Endodermal cell (in vitro differentiated cells): ENCODE measurements around the gene EN1. TPM values are rescaled to one million over a fixed set of nuclear protein-coding genes. Genes with fewer than 3 reads are reported as not detected.

ENCODE experiments used
- DNase-seq: peaks from one replicate; pipeline ENCODE4 v3.0.0-alpha.2; 2017
- H3K27ac ChIP-seq: 2 replicates; pipeline ENCODE4 v1.5.1; 2013; ENCODE audit warnings: mild to moderate bottlenecking, low read depth, low read length, moderate library complexity
- H3K27me3 ChIP-seq: 2 replicates; pipeline ENCODE4 v1.6.1; 2013; ENCODE audit warnings: mild to moderate bottlenecking, low read length, moderate library complexity; ENCODE audit not compliant: insufficient read depth, control insufficient read depth, poor library complexity, severe bottlenecking
- H3K36me3 ChIP-seq: 2 replicates; pipeline ENCODE4 v1.7.0; 2013; ENCODE audit warnings: mild to moderate bottlenecking, low read length, moderate library complexity; ENCODE audit not compliant: control insufficient read depth, insufficient read depth
- H3K4me1 ChIP-seq: one replicate; pipeline ENCODE4 v1.7.0; 2013; ENCODE audit warnings: low read length; ENCODE audit not compliant: control insufficient read depth, insufficient read depth
- H3K4me3 ChIP-seq: 2 replicates; pipeline ENCODE4 v1.5.1; 2013; ENCODE audit warnings: mild to moderate bottlenecking, low read length, moderate library complexity
- H3K9ac ChIP-seq: 2 replicates; pipeline ENCODE4 v1.6.1; 2013; ENCODE audit warnings: mild to moderate bottlenecking, low read length, moderate library complexity; ENCODE audit not compliant: poor library complexity, severe bottlenecking; ENCODE audit errors: extremely low read depth
- H3K9me3 ChIP-seq: 2 replicates; pipeline ENCODE4 v1.6.1; 2013; ENCODE audit warnings: mild to moderate bottlenecking, low read length, moderate library complexity; ENCODE audit not compliant: control insufficient read depth
- H3K27ac Mint-ChIP-seq: 2 replicates; pipeline ENCODE4 v1.8.0; 2020; ENCODE audit warnings: mixed read lengths
- H3K27me3 Mint-ChIP-seq: 2 replicates; pipeline ENCODE4 v1.8.0; 2021; ENCODE audit warnings: mild to moderate bottlenecking, mixed read lengths; ENCODE audit not compliant: insufficient read depth
- H3K36me3 Mint-ChIP-seq: 2 replicates; pipeline ENCODE4 v1.8.0; 2020; ENCODE audit warnings: low read depth, mixed read lengths
- H3K4me1 Mint-ChIP-seq: 2 replicates; pipeline ENCODE4 v1.8.0; 2020; ENCODE audit warnings: mixed read lengths
- H3K4me3 Mint-ChIP-seq: 2 replicates; pipeline ENCODE4 v1.8.0; 2020; ENCODE audit warnings: mild to moderate bottlenecking, moderate library complexity, mixed read lengths
- H3K9me3 Mint-ChIP-seq: 2 replicates; pipeline ENCODE4 v1.8.0; 2020; ENCODE audit warnings: mild to moderate bottlenecking, mixed read lengths
- CTCF ChIP-seq: fragments of 200-600 bp; sonication (generic); conservative IDR thresholded peaks from 2 replicates; pipeline ENCODE4 v1.5.0; 2021; ENCODE audit warnings: antibody characterized with exemption, mild to moderate bottlenecking
- WGBS, 2 experiments: methylation state at CpG; one replicate each; pipeline versions ENCODE4 v1.1.5 to v1.1.7; 2013; ENCODE audit warnings: missing lambda C conversion rate in 2 of 2, mixed read lengths in 1 of 2; ENCODE audit not compliant: insufficient coverage in 1 of 2, insufficient read length in 1 of 2; 5-methylcytosine and 5-hydroxymethylcytosine counted together
- total RNA-seq, 2 donors: library from RNA; stranded (reverse); fragmentation: NEBNext Ultra II Directional in 1 of 2; extraction: Animal tissue kit (Norgen Biotek cat#: 25700) in 1 of 2; gene quantifications; 2 replicates in 1 of 2; 3 replicates in 1 of 2; pipeline ENCODE4 v1.2.1, GENCODE V29; 2021

EN1 gene
- total RNA-seq, 2 donors from 2014 or later: not detected

DNA sequence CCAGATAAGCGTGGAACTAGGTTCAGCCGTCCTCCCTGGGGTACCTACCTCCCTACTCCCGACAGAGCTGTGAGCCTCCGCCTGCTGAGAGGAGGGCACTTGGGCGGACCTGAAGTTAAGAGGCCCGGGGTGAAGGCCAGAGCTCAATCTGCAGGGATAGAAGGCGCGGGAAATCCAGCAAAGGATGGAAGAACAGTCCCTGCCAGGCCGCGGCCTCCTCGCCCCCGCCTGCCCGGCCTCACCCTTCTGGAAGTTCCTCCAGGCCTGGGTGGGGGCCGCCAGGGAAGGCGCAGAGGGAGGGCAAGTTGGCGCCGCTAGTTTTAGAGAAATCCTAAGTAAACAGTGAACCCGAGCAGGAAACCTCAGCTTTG is 13.0 kb downstream of the EN1 start:
- TF ChIP-seq CTCF: no peak
- 5 to 9% methylated on average over 13 to 18 of the region's 18 CpGs for WGBS, 2 experiments
- Mint-ChIP-seq H3K27ac (no peak overlapping the region), H3K36me3 (no peaks in the 10 kb centered on the region), H3K9me3 (no peaks in the 10 kb centered on the region), H3K27me3 (peaks cover 100% of the 10 kb centered on the region), H3K4me3 (peak overlapping the region; percentile 58), H3K4me1 (peaks cover 14% of the 10 kb centered on the region)
- Histone ChIP-seq H3K4me3 (no peak overlapping the region), H3K36me3 (no peaks in the 10 kb centered on the region), H3K27ac (no peak overlapping the region), H3K9ac (no peak overlapping the region), H3K9me3 (no peaks in the 10 kb centered on the region), H3K4me1 (peaks cover 7% of the 10 kb centered on the region), H3K27me3 (peaks cover 100% of the 10 kb centered on the region)
- DNase-seq: peak; percentile 75

DNA sequence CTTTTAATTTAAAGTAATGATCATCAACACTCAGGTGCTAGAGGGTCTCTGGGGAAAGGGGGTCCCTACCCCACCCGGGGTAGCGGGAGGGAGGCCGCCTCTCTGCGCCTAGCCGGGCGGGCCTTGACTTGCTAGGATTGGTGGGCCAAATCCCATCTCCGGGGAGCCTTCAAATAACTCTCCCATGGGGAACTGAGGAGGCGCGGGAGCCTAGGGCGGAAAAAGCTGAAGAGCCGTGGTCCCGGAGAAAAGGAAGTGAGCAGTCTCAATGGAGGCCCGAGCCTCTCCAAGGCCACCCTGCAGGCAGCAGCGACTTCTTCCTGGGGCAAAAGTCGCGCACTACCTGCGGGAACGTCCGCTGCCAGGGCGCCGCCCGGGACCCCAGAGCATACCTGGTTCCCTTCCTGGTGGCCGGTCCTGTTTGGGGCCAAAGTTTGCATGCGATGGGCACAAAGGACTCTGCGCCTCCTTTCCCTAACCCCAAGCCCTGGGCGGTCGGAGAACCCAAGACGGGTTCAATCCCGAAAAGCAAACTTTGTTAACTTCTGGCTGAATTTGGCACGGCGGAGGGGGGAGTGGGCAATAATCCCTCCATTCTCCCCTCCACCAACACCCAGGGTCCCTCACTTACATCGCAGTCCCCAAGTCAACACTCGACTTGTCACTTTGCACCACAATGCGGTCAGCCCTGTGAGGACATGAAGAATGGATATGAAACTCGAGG is 13.6 kb downstream of the EN1 start:
- H3K9me3 ChIP-seq: no peaks in the 10 kb centered on the region
- no peak for TF ChIP-seq CTCF
- H3K4me3 ChIP-seq: no peak overlapping the region
- Mint-ChIP-seq H3K9me3 (no peaks in the 10 kb centered on the region), H3K27ac (no peak overlapping the region), H3K27me3 (peaks cover 100% of the 10 kb centered on the region), H3K4me1 (peaks cover 14% of the 10 kb centered on the region), H3K36me3 (no peaks in the 10 kb centered on the region), H3K4me3 (peak overlapping the region; percentile 58)
- peak; percentile 72 for DNase-seq
- H3K36me3 ChIP-seq: no peaks in the 10 kb centered on the region
- H3K27ac ChIP-seq: no peak overlapping the region
- H3K27me3 ChIP-seq: peaks cover 100% of the 10 kb centered on the region
- peaks cover 7% of the 10 kb centered on the region for H3K4me1 ChIP-seq
- no peak overlapping the region for H3K9ac ChIP-seq
- WGBS, 2 experiments: 5 to 30% methylated on average over 8 to 35 of the region's 35 CpGs

DNA sequence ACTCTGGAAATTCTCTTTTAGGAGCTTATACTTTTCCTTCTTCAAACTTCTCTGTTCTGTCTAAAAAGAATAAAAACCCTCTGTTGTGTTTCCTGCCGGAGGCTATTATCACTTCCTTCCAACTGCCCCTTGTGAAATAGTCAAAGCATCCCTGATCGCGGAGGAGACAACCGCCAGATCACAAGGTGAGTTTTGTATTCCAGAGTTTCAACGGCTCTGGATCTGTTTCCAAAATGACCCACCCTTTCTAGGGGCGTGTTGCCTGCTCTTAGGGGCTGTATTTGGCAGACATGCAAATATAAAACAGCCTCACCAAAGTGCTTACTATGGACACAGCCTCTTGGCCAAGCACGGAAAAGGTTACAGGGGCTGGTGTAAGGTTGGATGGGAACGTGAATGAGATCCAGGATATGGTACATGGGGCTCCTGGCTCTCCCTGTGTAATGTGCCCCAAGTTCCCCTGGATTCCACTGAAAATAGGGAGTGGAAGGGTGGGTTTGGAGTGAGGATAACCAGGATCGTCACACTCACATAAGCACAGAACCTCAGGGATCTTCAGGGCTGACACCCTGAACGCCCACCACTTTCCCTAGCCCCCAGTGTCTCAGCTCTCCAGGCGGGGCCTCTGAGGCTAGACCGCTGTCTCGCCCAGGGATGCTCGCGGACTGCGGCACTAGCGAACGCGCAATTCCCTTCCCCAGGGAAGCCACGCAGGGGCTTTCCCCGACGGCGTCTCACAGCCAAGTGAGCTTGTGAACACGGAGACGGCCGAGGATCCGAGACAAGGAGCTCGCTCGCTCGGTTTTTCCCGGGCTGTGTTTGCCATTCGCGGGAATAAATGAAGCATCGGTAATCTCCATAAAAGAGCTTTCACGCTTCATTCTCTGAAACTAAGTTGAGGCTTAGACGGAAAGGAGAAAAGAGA is 14.4 kb downstream of the EN1 start:
- Histone ChIP-seq H3K9ac (no peak overlapping the region), H3K4me1 (peaks cover 7% of the 10 kb centered on the region), H3K27me3 (peaks cover 100% of the 10 kb centered on the region), H3K27ac (no peak overlapping the region), H3K36me3 (no peaks in the 10 kb centered on the region), H3K9me3 (no peaks in the 10 kb centered on the region), H3K4me3 (no peak overlapping the region)
- peak; percentile 52 for DNase-seq
- Mint-ChIP-seq H3K27ac (no peak overlapping the region), H3K4me3 (peak overlapping the region; percentile 58), H3K9me3 (no peaks in the 10 kb centered on the region), H3K4me1 (peaks cover 14% of the 10 kb centered on the region), H3K27me3 (peaks cover 99% of the 10 kb centered on the region), H3K36me3 (no peaks in the 10 kb centered on the region)
- TF ChIP-seq CTCF: no peak
- WGBS, 2 experiments: 6 to 8% methylated on average over 11 to 36 of the region's 36 CpGs
